IPS-20b (cell line): ENCODE measurements around the gene ZNF410.

Experiments
- H3K27ac ChIP-seq: one replicate; pipeline ENCODE4 v1.5.1; 2013; ENCODE audit warnings: low read length
- H3K27me3 ChIP-seq: 2 replicates; pipeline ENCODE4 v1.6.1; 2013; ENCODE audit warnings: mild to moderate bottlenecking, low read length, inconsistent platforms; ENCODE audit not compliant: insufficient read depth
- H3K36me3 ChIP-seq: 2 replicates; pipeline ENCODE4 v1.6.1; 2013; ENCODE audit warnings: low read depth, mild to moderate bottlenecking, inconsistent platforms, low read length, moderate library complexity; ENCODE audit not compliant: insufficient read depth
- H3K4me1 ChIP-seq: 2 replicates; pipeline ENCODE4 v1.6.1; 2013; ENCODE audit warnings: mild to moderate bottlenecking, control low read depth, inconsistent platforms, low read length, moderate library complexity; ENCODE audit not compliant: insufficient read depth
- H3K4me3 ChIP-seq: 2 replicates; pipeline ENCODE4 v1.5.1; 2013; ENCODE audit warnings: mild to moderate bottlenecking, low read length, inconsistent platforms
- H3K9ac ChIP-seq: 2 replicates; pipeline ENCODE4 v1.6.1; 2013; ENCODE audit warnings: low read depth, mild to moderate bottlenecking, inconsistent platforms, low read length, moderate library complexity
- H3K9me3 ChIP-seq: 2 replicates; pipeline ENCODE4 v1.6.1; 2013; ENCODE audit warnings: mild to moderate bottlenecking, low read depth, low read length, inconsistent platforms; ENCODE audit not compliant: insufficient read depth

The ZNF410 gene

GRCh38 chr14:73936548-73936947 lies 49.9 kb downstream of the ZNF410 start:
- peaks cover 21% of the 10 kb centered on the region for H3K36me3 ChIP-seq
- no peak overlapping the region for H3K27ac ChIP-seq
- no peaks in the 10 kb centered on the region for H3K9me3 ChIP-seq

GRCh38 chr14:73937012-73937411 lies 50.4 kb downstream of the ZNF410 start:
- H3K4me1 ChIP-seq: no peaks in the 10 kb centered on the region
- no peak overlapping the region for H3K4me3 ChIP-seq
- H3K9ac ChIP-seq: no peak overlapping the region
- H3K27me3 ChIP-seq: no peaks in the 10 kb centered on the region
- no peaks in the 10 kb centered on the region for H3K9me3 ChIP-seq
- peaks cover 17% of the 10 kb centered on the region for H3K36me3 ChIP-seq
- no peak overlapping the region for H3K27ac ChIP-seq

More at GRCh38 chr14:73936548-73936947, 49.9 kb downstream of the ZNF410 start:
- no peak overlapping the region for H3K9ac ChIP-seq
- H3K4me1 ChIP-seq: no peaks in the 10 kb centered on the region
- no peak overlapping the region for H3K4me3 ChIP-seq
- no peaks in the 10 kb centered on the region for H3K27me3 ChIP-seq

DNA sequence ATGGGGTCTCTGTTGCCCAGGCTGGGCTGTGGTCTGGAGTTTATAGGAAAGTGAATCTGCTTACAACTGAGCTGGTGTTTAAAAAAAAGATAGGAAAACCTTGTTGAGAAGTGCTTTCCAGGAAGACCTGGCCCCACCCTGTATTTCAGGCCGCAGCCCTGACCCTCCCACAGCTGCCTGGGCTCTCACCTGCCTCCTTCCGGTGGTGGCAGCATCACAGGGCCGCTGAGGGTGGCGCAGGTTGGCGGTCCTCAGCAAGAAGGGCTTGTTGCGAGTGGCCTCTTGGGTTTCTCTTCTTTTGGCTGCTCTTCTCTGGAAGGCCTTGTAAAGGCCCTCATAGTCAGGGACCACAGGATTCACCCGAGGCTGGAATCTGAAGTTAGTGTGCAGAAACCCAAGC lies 55.5 kb downstream of the ZNF410 start:
- Histone ChIP-seq H3K36me3 (no peaks in the 10 kb centered on the region), H3K4me3 (no peak overlapping the region), H3K27me3 (no peaks in the 10 kb centered on the region), H3K9ac (no peak overlapping the region), H3K9me3 (no peaks in the 10 kb centered on the region), H3K27ac (no peak overlapping the region), H3K4me1 (no peaks in the 10 kb centered on the region)

DNA sequence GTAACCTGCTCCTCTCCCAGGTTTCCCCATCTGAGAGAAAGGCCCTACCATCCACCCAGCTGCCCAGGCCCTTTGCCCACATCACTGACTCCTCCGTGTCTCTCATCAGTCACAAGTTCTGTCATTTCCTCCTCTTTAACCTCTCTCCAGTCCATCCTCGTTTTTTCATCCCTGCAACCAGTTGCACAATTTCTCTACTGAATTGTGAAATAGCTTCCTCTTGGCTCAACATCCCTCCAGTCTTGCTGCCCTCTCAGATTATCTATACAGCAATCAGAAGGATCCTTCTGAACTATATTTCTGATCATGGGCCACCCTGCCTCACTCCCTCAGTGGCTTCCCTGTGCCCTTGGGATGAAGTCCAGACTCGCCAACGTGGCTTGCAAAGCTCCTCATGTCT lies 56.4 kb downstream of the ZNF410 start:
- H3K9me3 ChIP-seq: no peaks in the 10 kb centered on the region
- H3K36me3 ChIP-seq: no peaks in the 10 kb centered on the region
- H3K4me1 ChIP-seq: no peaks in the 10 kb centered on the region
- H3K4me3 ChIP-seq: no peak overlapping the region
- no peak overlapping the region for H3K9ac ChIP-seq
- H3K27me3 ChIP-seq: no peaks in the 10 kb centered on the region
- H3K27ac ChIP-seq: no peak overlapping the region

- H3K36me3 ChIP-seq: no peaks in the 10 kb centered on the region
- H3K9me3 ChIP-seq: no peaks in the 10 kb centered on the region
- no peak overlapping the region for H3K27ac ChIP-seq
- H3K4me3 ChIP-seq: no peak overlapping the region
- no peak overlapping the region for H3K9ac ChIP-seq
- H3K4me1 ChIP-seq: no peaks in the 10 kb centered on the region
- no peaks in the 10 kb centered on the region for H3K27me3 ChIP-seq
These were observed 57.9 kb downstream of the ZNF410 start for GRCh38 chr14:73944432-73945158.

DNA sequence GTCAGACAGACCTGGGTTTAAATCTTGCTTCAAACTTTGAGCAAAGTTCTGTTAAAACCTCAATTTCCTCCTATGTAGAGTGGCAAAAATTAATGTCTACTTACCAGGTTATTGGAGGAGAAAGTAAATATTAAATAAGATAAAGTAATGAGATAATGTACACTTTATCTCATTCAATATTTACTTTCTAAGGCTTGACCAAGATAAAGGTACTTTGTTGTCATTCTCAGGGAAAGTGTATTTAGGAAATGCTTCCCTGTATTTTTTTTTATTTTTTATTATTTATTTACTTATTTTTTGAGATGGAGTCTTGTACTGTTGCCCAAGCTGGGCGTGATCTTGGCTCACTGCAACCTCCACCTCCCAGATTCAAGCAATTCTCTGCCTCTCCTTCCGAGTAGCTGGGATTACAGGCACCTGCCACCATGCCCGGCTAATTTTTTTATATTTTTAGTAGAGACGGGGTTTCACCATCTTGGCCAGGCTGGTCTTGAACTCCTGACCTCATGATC lies 58.6 kb downstream of the ZNF410 start:
- H3K9ac ChIP-seq: no peak overlapping the region
- H3K4me3 ChIP-seq: no peak overlapping the region
- no peaks in the 10 kb centered on the region for H3K27me3 ChIP-seq
- no peaks in the 10 kb centered on the region for H3K36me3 ChIP-seq
- H3K9me3 ChIP-seq: no peaks in the 10 kb centered on the region
- H3K27ac ChIP-seq: no peak overlapping the region
- no peaks in the 10 kb centered on the region for H3K4me1 ChIP-seq

- peak within 1 kb of the TSS; percentile 95 for H3K4me3 ChIP-seq
- H3K9me3 ChIP-seq: no peaks in the 10 kb centered on the region
- peaks cover 9% of the 10 kb centered on the region; the same call in 1 of the 2 replicates for H3K36me3 ChIP-seq
- H3K4me1 ChIP-seq: no peaks in the 10 kb centered on the region
- H3K9ac ChIP-seq: peak within 1 kb of the TSS; percentile 72; the same call in 1 of the 2 replicates
- no peaks in the 10 kb centered on the region for H3K27me3 ChIP-seq
- peak within 1 kb of the TSS; percentile 74 for H3K27ac ChIP-seq
These were observed 63.4 kb downstream of the ZNF410 start, which contains the start of the genes COQ6 and FAM161B for GRCh38 chr14:73949752-73950734. Gene COQ6, plus strand, starts transcription at chr14:73950302. Its CDS starts 31 bp downstream, at chr14:73950333. Gene FAM161B, minus strand, starts transcription at chr14:73950094. Its CDS starts 68 bp downstream, at chr14:73950026.

DNA sequence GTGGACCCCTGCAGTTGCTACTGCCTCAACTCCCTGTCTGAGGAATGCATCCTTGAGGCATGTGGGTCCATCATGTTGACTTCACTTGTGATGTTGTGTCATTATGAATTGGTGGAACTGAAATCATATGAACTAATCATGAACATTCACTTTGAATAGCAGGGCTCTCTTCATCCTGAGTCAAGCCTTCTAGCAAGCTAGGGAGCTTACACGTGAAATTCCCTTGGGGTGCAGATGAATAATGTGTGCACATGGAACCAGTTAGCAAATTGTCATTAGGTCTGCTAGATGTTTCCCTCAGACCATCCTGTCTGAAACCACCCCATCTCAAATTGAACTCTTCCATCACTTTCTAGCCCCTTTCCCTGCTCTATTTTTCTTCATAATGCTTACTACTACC lies 67.1 kb downstream of the ZNF410 start:
- H3K36me3 ChIP-seq: peaks cover 29% of the 10 kb centered on the region
- H3K4me3 ChIP-seq: no peak overlapping the region
- no peak overlapping the region for H3K9ac ChIP-seq
- H3K9me3 ChIP-seq: no peaks in the 10 kb centered on the region
- no peaks in the 10 kb centered on the region for H3K4me1 ChIP-seq
- no peak overlapping the region for H3K27ac ChIP-seq
- no peaks in the 10 kb centered on the region for H3K27me3 ChIP-seq

DNA sequence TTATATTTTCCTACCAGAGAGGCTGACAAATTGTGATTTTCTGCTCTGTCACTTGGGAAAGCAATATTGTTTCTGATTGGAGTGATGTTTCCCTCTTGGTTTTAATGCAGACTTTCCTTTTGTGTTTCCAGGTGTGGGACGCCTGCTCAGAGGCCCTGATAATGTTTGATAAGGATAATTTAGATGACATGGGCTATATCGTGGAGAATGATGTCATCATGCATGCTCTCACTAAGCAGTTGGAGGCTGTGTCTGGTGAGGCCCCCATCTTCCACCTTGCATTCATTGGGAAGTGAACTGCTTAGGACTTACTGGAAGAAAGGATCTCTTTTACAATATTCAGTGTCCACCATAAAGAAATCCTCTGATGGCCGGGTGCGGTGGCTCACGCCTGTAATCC lies 69.0 kb downstream of the ZNF410 start:
- no peaks in the 10 kb centered on the region for H3K27me3 ChIP-seq
- H3K36me3 ChIP-seq: peaks cover 46% of the 10 kb centered on the region
- no peaks in the 10 kb centered on the region for H3K4me1 ChIP-seq

DNA sequence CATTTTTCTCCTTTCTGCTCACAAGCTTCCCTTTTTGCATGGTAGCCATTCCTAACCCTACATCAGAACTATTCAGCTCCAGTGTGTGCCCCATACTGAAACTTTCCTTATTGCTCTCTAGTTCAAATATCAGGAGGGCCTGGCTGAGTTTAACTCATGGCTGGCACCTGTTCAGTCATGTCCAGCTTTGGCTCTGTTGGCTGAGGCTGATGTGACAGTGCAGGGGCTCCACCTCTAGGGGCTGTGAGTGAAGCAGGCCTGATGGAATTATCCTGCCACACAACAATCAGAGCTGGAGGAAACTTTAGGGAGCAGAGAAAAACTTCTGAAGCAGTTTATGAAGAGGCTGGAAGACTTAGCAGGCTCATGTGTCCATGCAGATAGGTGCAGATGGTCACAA lies 71.9 kb downstream of the ZNF410 start:
- Histone ChIP-seq H3K9ac (no peak overlapping the region), H3K4me3 (no peak overlapping the region), H3K4me1 (no peaks in the 10 kb centered on the region), H3K9me3 (no peaks in the 10 kb centered on the region), H3K27me3 (no peaks in the 10 kb centered on the region), H3K27ac (no peak overlapping the region), H3K36me3 (peaks cover 64% of the 10 kb centered on the region)

More for the DNA sequence above, 69.0 kb downstream of the ZNF410 start:
- Histone ChIP-seq H3K9me3 (no peaks in the 10 kb centered on the region), H3K9ac (no peak overlapping the region), H3K27ac (no peak overlapping the region), H3K4me3 (no peak overlapping the region)

DNA sequence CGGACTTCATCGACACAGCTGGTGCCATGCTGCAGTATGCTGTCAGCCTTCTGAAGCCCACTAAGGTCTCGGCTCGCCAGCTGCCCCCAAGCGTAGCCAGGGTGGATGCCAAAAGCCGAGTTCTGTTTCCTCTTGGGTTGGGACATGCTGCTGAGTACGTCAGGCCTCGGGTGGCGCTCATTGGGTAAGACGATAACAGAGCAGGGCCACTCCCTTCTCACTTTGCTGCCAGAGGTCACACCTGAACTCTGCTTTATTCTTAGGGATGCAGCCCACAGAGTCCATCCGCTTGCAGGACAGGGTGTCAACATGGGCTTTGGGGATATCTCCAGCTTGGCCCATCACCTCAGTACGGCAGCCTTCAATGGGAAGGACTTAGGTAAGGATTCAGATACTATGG lies 74.5 kb downstream of the ZNF410 start:
- Histone ChIP-seq H3K4me3 (no peak overlapping the region), H3K27me3 (no peaks in the 10 kb centered on the region), H3K9ac (no peak overlapping the region), H3K27ac (no peak overlapping the region), H3K4me1 (no peaks in the 10 kb centered on the region), H3K9me3 (no peaks in the 10 kb centered on the region), H3K36me3 (peaks cover 60% of the 10 kb centered on the region)
